Esophagus squamous epithelium (tissue), 5 donors: ENCODE results near the gene PLEKHG1. TPM values are rescaled to one million over a fixed set of nuclear protein-coding genes. Genes with fewer than 3 reads are reported as not detected.
A peak's percentile ranks its signal among the peaks of the same experiment; 100 is the strongest.

Source experiments
- DNase-seq: peaks from one replicate; lab custom pipeline; 2025; lab: John Stamatoyannopoulos, UW
- H3K27ac ChIP-seq, 4 donors: fragments of 200-600 bp; sonication (generic); one replicate each; pipeline ENCODE4 v1.5.1; 2016 to 2019; ENCODE audit warnings: mild to moderate bottlenecking in 1 of 4
- H3K27me3 ChIP-seq, 4 donors: fragments of 200-600 bp; sonication (generic); 1 replicate in 3 of 4; 2 replicates in 1 of 4; pipeline versions ENCODE4 v1.5.1 to v1.6.0; 2017 to 2021; ENCODE audit warnings: antibody characterized with exemption in 1 of 4
- H3K36me3 ChIP-seq, 3 donors: fragments of 200-600 bp; sonication (generic); one replicate each; pipeline ENCODE4 v1.5.1; 2016 to 2019
- H3K4me1 ChIP-seq, 3 donors: fragments of 200-600 bp; sonication (generic); one replicate each; pipeline ENCODE4 v1.5.1; 2017 to 2019
- H3K4me3 ChIP-seq, 4 donors: fragments of 200-600 bp; sonication (generic); 1 replicate in 3 of 4; 2 replicates in 1 of 4; pipeline ENCODE4 v1.5.1; 2016 to 2019; ENCODE audit warnings: mild to moderate bottlenecking in 2 of 4, moderate library complexity in 1 of 4
- H3K9me3 ChIP-seq, 3 donors: fragments of 200-600 bp; sonication (generic); one replicate each; pipeline ENCODE4 v1.5.1; 2016 to 2019
- POLR2A ChIP-seq, 4 donors: fragments of 450-650 bp; IDR thresholded peaks; one replicate each; pipeline ENCODE4 v1.6.1; 2017; ENCODE audit warnings: antibody characterized with exemption in 4 of 4, mild to moderate bottlenecking in 4 of 4, moderate library complexity in 3 of 4
- WGBS, 2 donors: methylation state at CpG; one replicate each; pipeline ENCODE4 v1.1.5; 2018; 5-methylcytosine and 5-hydroxymethylcytosine counted together
- intact Hi-C: fragments of 100-400 bp; cut with DNase I; formaldehyde crosslinking; loops from one replicate; pipeline ENCODE4 v1.15.0; 2022
- total RNA-seq, 4 donors: library from RNA; depleted of rRNA; stranded (reverse); fragments of >200 nt; gene quantifications; one replicate each; pipeline ENCODE4 v1.1.0, GENCODE V29; 2016
- TF ChIP-seq, protein P1 (sequence below), 6 experiments: fragments of 450-650 bp in 4 of 6; fragments of 200-600 bp in 2 of 6; sonication (generic) in 2 of 6; IDR thresholded peaks; one replicate each; pipeline ENCODE4 v1.5.1; 2016 to 2019; ENCODE audit warnings: antibody characterized with exemption in 6 of 6, mild to moderate bottlenecking in 4 of 6, moderate library complexity in 4 of 6
- donor health status: DM: yes; HTN: yes; CAD: no.

The PLEKHG1 gene
- 10 to 100 TPM; 22.7 to 36.0 (median 27.6) TPM for total RNA-seq

DNA sequence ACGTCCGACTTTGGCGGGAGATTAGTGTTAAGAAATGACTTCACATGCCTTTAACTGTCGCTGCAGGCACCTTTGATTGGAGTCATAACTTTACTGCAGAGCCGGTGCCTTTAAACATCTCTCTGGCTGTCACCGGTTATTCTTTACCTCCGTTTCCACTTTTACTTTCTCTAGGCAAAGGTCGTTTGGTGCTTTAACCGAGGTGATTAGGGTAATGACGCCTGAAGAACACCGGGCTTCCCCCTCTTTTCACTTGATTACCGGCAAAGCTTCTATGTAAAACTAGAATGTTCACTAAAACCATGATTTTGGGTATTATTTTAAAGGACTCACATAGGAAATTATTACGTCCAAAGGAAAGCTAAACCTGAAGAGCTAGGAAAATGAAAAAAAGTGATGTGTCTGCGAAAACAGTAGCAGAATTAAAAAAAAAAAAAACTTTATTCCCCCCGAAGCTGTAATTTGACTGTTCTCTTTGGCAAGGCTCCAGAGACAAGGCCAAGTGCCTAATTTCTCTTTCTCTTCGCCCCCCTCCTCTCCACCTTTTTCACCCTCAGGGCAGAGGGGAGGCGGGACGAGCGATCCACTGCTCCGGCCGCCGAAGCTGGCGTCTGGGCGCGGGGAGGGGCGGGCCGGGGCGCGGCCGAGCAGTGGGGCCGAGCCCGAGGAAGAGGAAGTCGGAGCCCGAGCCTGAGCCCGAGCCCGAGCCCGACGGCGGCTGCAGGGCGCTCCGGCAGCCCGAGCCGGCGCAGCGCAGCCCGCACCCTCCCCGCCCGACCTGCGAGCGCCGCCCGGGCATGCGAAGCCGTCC, at the start of gene PLEKHG1:
Gene PLEKHG1, plus strand, starts transcription at position 687 of the 811 bp plus-strand sequence. CDS start 133,797 bp downstream, outside the sequence.
- no peak for DNase-seq
- peak in 2 of 4 donors; percentile 47 to 75 for TF ChIP-seq POLR2A (IDR thresholded peaks at IDR 0.05)
- TF ChIP-seq, protein P1, sequence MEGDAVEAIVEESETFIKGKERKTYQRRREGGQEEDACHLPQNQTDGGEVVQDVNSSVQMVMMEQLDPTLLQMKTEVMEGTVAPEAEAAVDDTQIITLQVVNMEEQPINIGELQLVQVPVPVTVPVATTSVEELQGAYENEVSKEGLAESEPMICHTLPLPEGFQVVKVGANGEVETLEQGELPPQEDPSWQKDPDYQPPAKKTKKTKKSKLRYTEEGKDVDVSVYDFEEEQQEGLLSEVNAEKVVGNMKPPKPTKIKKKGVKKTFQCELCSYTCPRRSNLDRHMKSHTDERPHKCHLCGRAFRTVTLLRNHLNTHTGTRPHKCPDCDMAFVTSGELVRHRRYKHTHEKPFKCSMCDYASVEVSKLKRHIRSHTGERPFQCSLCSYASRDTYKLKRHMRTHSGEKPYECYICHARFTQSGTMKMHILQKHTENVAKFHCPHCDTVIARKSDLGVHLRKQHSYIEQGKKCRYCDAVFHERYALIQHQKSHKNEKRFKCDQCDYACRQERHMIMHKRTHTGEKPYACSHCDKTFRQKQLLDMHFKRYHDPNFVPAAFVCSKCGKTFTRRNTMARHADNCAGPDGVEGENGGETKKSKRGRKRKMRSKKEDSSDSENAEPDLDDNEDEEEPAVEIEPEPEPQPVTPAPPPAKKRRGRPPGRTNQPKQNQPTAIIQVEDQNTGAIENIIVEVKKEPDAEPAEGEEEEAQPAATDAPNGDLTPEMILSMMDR (IDR thresholded peaks at IDR 0.05): no peak
- 24 to 33% methylated on average over 16 to 17 of the region's 54 CpGs for WGBS, 2 donors

DNA sequence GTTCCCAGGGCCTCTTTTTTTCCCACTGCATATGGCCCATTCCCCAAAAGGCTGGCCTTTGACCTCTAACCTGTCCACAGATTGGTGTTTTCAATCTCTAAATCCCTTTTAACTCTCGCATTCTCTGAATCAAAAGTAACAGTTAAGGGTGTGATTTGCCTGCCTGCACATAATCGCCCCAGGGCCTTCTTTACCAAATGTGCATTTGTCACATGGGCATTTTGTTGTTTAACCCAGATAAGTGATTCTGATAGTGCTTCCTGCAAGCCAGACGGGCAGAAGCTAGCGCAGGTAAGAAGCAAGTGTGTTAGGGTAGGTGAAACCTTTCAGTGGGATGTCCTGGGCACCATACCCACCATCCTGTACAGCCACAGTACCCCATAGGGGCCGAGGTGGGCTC, 49.4 kb upstream of the PLEKHG1 start:
- DNase-seq: no peak
- Histone ChIP-seq H3K9me3 (no peaks in the 10 kb centered on the region), H3K27ac (no peak overlapping the region), H3K27me3 (peaks cover 0 to 6% (median 0%) of the 10 kb centered on the region in 4 donors), H3K4me3 (no peak overlapping the region), H3K36me3 (no peaks in the 10 kb centered on the region), H3K4me1 (peaks cover 0 to 13% (median 0%) of the 10 kb centered on the region in 3 donors)
- TF ChIP-seq POLR2A (IDR thresholded peaks at IDR 0.05): no peak
- WGBS, 2 donors: 82 to 89% methylated on average over 3 to 5 of the region's 5 CpGs
- intact Hi-C loops: no loop called here

More for the DNA sequence above, at the start of gene PLEKHG1:
- Histone ChIP-seq H3K9me3 (no peaks in the 10 kb centered on the region), H3K36me3 (no peaks in the 10 kb centered on the region), H3K4me1 (peaks cover 0 to 32% (median 3%) of the 10 kb centered on the region in 3 donors), H3K4me3 (peak within 1 kb of the TSS; percentile 61 to 93 (median 92)), H3K27me3 (peaks cover 0 to 21% (median 0%) of the 10 kb centered on the region in 4 donors), H3K27ac (peak within 1 kb of the TSS; percentile 80 to 93 (median 90))
- intact Hi-C loops: no loop called here

DNA sequence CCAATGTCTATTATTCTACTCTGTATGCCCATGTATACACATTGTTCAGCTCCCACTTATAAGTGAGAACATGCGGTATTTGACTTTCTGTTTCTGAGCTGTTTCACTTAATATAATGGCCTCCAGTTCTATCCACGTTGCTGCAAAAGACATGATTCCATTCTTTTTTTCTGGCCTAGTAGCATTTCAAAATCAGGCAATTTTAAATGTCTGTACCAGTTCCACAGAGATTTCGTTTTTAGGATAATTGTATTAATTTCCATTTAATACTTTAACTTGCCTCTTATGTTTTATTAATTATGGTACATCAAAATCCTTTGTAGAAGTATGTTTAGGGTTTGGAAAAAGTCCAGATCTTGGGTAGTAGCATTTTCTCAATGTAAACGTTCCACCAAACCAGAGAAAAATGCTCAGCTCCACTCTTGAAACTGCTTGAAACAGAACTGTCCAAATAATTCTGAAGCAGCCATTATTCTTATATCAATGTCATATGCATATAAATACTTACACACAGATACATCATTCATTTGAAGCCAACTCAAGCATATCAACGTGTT, 42.6 kb upstream of the PLEKHG1 start:
- intact Hi-C loops: no loop called here
- no peak for TF ChIP-seq POLR2A (IDR thresholded peaks at IDR 0.05)
- TF ChIP-seq, protein P1 (IDR thresholded peaks at IDR 0.05): no peak
- no peaks in the 10 kb centered on the region for H3K27me3 ChIP-seq
- H3K4me3 ChIP-seq: no peak overlapping the region
- H3K36me3 ChIP-seq: no peaks in the 10 kb centered on the region
- 50 to 52% methylated on average over 5 of the region's 5 CpGs for WGBS, 2 donors
- H3K27ac ChIP-seq: no peak overlapping the region
- peaks cover 0 to 6% (median 0%) of the 10 kb centered on the region in 3 donors for H3K4me1 ChIP-seq
- no peak for DNase-seq
- no peaks in the 10 kb centered on the region for H3K9me3 ChIP-seq

DNA sequence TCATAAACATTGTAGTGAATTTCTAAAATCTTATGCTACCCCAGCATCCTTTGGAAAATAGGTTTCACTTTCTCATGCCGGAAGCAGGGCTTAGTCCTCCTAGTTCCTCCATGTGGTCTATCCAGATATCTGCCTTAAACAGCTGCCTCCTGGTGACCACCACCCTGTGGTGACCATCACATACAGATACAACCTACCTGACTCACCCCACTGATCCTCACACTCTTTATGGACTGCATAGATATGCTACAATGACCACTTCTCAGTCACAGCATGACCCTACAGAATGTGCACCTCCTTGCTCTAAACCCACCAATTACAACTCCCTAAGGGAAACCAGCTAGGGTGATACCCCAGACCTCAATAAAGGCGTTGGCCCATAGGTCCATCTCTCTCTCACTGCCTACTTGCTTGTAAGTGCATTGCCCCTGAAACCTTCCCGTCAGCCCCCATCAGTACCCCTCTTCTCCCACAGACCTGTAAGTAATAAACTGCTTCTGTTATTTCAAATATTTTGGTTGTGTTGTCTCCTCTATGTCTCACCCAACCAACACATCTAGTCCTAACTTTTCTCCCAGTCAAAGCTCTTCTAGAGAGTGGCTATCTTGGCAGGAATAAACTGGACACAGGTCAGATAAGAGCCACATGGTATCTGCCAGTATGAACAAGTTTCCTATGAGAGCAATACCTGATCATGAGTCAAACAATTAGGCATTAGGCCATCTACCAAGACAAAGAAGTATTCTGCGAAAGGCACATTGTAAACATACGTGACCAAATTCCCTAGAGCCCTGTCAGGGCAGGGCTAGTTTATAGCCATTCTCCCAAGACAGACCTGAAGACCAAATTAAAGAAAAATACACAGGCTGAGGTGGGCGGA, 39.4 kb upstream of the PLEKHG1 start:
- no peak for DNase-seq
- H3K4me1 ChIP-seq: peaks cover 0 to 6% (median 0%) of the 10 kb centered on the region in 3 donors
- TF ChIP-seq, protein P1 (IDR thresholded peaks at IDR 0.05): no peak
- TF ChIP-seq POLR2A (IDR thresholded peaks at IDR 0.05): no peak
- H3K27me3 ChIP-seq: no peaks in the 10 kb centered on the region
- WGBS, 2 donors: 40 to 76% methylated on average over 6 of the region's 6 CpGs
- H3K36me3 ChIP-seq: no peaks in the 10 kb centered on the region
- H3K4me3 ChIP-seq: no peak overlapping the region
- intact Hi-C loops: no loop called here
- H3K9me3 ChIP-seq: no peaks in the 10 kb centered on the region
- H3K27ac ChIP-seq: peak overlapping the region; percentile 56 to 82 (median 62)

DNA sequence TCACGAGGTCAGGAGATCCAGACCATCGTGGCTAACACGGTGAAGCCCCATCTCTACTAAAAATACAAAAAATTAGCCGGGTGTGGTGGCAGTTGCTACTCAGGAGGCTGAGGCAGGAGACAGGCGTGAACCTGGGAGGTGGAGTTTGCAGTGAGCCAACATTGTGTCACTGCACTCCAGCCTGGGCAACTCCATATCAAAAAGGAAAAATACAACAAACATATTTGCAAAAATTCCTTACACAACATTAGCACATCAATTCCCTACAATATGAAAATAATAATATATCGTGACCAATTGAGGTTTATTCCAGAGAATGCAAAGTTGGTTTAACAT, 38.8 kb upstream of the PLEKHG1 start:
- DNase-seq: no peak
- no peaks in the 10 kb centered on the region for H3K9me3 ChIP-seq
- WGBS, 2 donors: 50 to 70% methylated on average over 6 of the region's 6 CpGs
- peaks cover 0 to 6% (median 0%) of the 10 kb centered on the region in 3 donors for H3K4me1 ChIP-seq
- H3K27me3 ChIP-seq: no peaks in the 10 kb centered on the region
- TF ChIP-seq, protein P1 (IDR thresholded peaks at IDR 0.05): no peak
- TF ChIP-seq POLR2A (IDR thresholded peaks at IDR 0.05): no peak
- intact Hi-C loops: no loop called here
- H3K4me3 ChIP-seq: no peak overlapping the region
- no peaks in the 10 kb centered on the region for H3K36me3 ChIP-seq
- peak overlapping the region in 3 of 4 donors; percentile 57 to 82 (median 67) for H3K27ac ChIP-seq
